Coronary artery (tissue), 2 donors: Measurements from ENCODE around the gene OTUB2.

Source experiments
- DNase-seq: peaks from one replicate; pipeline ENCODE4 v3.0.0-alpha.2; 2017; ENCODE audit warnings: low spot score
- H3K27ac ChIP-seq, 2 donors: fragments of 200-600 bp; sonication (generic); one replicate each; pipeline ENCODE4 v1.5.1; 2016 to 2019
- H3K4me3 ChIP-seq: fragments of 200-600 bp; sonication (generic); 2 replicates; pipeline ENCODE4 v1.5.1; 2016; ENCODE audit warnings: mild to moderate bottlenecking, moderate library complexity
- TF ChIP-seq, protein P1 (sequence below): fragments of 200-600 bp; sonication (generic); IDR thresholded peaks from one replicate; pipeline ENCODE4 v1.5.1; 2019; ENCODE audit warnings: antibody characterized with exemption

Gene OTUB2

DNA sequence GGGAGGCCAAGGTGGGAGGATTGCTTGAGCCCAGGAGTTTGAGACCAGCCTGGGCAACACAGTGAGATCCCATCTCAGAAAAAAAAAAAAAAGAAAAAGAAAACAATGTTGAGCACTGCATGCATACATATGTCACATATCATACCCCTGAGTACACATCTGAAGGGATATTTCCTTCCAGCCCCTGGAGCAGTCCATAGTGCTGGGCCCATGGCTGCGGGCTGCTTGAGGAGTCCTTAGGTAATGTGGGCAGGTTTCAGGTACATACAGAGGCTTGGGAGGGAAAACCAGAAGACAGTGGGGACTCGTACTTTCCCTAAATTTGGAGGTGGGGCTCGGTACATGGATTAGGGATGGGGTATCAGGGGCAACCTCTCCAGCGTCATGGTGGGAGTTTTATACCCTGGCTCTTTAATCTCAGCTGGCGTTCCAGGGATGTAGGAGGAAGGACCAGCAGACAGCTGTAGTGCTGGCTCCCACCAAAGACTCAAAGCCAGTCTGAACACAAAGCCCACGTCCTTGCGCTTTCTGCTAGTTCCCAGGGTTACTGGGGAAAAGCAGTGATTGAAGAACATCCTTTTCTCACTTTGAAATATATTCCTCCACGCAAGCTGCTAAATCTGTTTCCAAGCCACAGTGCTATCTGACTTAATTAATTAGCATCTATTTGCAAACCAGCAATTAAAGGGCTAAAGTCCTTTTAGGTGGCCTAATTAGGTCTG, 5.2 kb downstream of the OTUB2 start:
- Histone ChIP-seq H3K27ac (no peak overlapping the region), H3K4me3 (no peak overlapping the region)
- DNase-seq, result no peak
- TF ChIP-seq, protein P1, sequence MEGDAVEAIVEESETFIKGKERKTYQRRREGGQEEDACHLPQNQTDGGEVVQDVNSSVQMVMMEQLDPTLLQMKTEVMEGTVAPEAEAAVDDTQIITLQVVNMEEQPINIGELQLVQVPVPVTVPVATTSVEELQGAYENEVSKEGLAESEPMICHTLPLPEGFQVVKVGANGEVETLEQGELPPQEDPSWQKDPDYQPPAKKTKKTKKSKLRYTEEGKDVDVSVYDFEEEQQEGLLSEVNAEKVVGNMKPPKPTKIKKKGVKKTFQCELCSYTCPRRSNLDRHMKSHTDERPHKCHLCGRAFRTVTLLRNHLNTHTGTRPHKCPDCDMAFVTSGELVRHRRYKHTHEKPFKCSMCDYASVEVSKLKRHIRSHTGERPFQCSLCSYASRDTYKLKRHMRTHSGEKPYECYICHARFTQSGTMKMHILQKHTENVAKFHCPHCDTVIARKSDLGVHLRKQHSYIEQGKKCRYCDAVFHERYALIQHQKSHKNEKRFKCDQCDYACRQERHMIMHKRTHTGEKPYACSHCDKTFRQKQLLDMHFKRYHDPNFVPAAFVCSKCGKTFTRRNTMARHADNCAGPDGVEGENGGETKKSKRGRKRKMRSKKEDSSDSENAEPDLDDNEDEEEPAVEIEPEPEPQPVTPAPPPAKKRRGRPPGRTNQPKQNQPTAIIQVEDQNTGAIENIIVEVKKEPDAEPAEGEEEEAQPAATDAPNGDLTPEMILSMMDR, result no peak

DNA sequence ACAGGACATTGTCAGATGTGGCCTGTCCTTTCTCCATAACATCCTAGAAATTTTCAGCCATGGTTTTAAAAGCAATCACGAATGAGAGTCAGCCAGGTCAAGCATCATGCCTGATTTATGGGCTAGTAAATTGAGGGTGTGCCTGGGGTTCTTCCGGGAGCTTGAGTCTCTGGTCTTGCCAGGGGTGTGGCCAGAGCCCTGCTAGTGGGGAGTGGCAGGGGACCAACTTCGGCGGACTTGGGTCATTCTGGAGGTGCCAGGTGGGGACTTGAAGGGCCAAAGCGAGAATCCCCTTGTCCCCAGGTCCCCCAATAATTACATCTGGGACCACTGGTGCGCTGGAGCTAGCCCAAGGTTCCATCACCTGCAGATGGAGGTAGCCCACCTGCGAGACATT, 5.7 kb downstream of the OTUB2 start:
- no peak overlapping the region for H3K27ac ChIP-seq
- H3K4me3 ChIP-seq, result no peak overlapping the region
- TF ChIP-seq, protein P1, result no peak
- DNase-seq, result no peak

DNA sequence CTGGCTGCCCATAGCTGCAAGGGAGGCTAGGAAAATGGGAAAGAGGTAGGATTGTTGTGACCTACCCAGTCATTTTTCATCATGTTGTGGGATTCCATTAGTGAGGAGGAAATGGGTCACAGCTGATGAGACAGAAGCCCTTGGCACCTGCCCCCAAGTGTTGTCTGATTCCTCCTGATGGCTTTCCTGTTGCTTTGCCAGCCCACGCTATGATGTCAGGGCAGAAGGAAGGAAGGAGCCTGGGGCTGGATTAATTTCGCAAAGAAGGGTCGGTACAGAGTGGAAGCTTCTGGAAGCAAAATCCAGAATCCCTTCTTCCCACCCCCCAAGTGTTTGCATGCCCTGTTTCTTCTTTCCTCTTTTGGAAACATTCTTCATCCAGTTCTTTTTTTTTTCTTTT, 8.7 kb downstream of the OTUB2 start:
- H3K27ac ChIP-seq, result no peak overlapping the region
- TF ChIP-seq, protein P1, result no peak
- no peak overlapping the region for H3K4me3 ChIP-seq
- DNase-seq, result no peak

DNA sequence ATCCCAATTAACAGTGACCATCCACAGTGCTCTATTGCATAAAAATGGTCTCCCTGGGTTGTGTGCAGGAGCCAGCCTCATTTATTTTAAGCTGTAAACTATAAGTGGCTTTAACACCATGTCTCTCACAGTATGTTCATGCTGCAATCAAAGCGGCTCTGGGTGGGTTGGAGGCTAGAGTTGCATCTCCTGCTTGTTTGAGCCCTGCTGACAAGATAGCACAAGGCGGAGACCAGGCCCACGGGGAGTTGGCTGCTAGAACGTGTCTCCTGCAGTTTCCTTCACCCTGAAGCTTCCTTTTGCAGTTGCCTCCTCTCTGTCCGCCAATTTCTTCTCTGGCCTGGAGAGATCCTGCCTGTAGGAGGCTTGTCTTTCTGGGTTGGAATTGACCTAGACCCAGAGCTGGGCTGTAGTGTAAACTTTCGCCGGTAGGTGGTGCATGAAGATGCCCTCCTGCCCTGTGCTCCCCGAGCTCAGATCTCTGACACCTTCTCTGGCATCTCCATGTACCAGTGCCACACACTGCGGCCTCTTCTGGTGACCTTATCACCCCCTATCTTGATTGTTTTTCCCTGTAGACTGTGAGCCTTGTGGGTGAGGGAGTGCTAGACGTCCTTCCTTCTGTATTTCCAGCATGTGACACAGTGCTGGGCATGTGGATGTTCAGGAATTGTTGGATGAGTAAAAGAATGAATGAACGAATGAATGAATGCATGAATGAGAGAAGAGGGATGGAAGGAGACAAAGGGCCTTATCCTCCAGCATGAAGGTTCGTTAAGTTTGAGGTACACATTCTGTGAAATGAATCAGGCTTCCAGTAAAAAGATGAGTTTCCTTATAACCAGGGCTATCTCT, 10.4 kb downstream of the OTUB2 start:
- Histone ChIP-seq H3K27ac (no peak overlapping the region), H3K4me3 (no peak overlapping the region)
- TF ChIP-seq, protein P1, result peak; percentile 71
- DNase-seq, result no peak

DNA sequence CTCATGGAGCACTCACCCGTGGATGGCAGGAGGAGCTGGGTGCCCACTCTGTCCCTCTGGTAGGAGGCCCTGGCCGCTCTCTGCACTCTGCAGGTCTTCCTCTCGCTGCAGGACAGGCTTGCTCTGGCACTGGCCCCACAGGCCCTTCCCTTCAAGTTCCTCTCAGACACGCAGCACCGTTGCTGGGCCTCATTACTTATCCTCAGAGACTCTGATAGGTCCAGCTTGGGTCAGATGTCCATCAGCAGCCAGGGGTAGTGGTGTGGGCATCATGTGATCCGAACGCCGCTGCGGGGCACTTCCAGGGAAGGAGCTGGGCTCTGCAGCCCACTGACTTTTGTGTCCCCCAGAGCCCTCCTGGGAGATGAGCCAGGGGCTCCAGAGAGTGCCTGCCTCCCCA, 11.8 kb downstream of the OTUB2 start:
- Histone ChIP-seq H3K4me3 (no peak overlapping the region), H3K27ac (no peak overlapping the region)
- DNase-seq, result no peak
- TF ChIP-seq, protein P1, result no peak

DNA sequence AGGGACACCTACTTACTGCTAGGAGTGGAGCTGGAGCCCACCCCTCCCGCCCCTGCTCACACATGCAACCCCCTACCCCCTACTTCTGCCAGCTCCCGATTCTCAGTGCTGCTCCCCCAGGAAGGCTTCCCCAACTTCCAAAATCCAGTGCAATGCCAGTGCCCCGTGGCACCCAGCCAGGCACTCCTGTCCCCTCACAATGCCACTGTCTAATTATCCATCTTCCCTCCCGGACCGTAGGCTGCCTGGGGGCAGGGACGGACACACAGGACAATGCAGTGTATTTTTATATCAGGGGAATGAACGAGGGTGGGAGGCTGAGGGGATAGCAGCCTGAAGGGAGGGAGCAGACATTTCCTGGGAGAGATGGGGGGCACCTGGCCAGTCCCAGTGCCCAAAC, 12.4 kb downstream of the OTUB2 start:
- Histone ChIP-seq H3K27ac (no peak overlapping the region), H3K4me3 (no peak overlapping the region)
- no peak for DNase-seq
- TF ChIP-seq, protein P1, result no peak
